Coronary artery (tissue), 2 donors: ENCODE data around the gene BBOX1.
A peak's percentile ranks its signal among the peaks of the same experiment; 100 is the strongest.

Source experiments
- DNase-seq: peaks from one replicate; pipeline ENCODE4 v3.0.0-alpha.2; 2017; ENCODE audit warnings: low spot score
- H3K27ac ChIP-seq, 2 donors: fragments of 200-600 bp; sonication (generic); one replicate each; pipeline ENCODE4 v1.5.1; 2016 to 2019
- H3K4me3 ChIP-seq: fragments of 200-600 bp; sonication (generic); 2 replicates; pipeline ENCODE4 v1.5.1; 2016; ENCODE audit warnings: mild to moderate bottlenecking, moderate library complexity
- CTCF ChIP-seq: fragments of 200-600 bp; sonication (generic); IDR thresholded peaks from one replicate; pipeline ENCODE4 v1.5.1; 2019; ENCODE audit warnings: antibody characterized with exemption

BBOX1 gene

GRCh38 chr11:27002431-27002830, 38.2 kb upstream of the BBOX1 start:
- no peak overlapping the region for H3K4me3 ChIP-seq
- no peak for TF ChIP-seq CTCF
- H3K27ac ChIP-seq = peak overlapping the region in 1 of 2 donors; percentile 12
- DNase-seq = no peak

GRCh38 chr11:27002838-27003237, 37.8 kb upstream of the BBOX1 start:
- DNase-seq = no peak
- H3K4me3 ChIP-seq = no peak overlapping the region
- no peak overlapping the region for H3K27ac ChIP-seq
- no peak for TF ChIP-seq CTCF

- no peak overlapping the region for H3K27ac ChIP-seq
- H3K4me3 ChIP-seq = no peak overlapping the region
- TF ChIP-seq CTCF = no peak
- no peak for DNase-seq
Measured at GRCh38 chr11:27004103-27004502, 36.5 kb upstream of the BBOX1 start.

- no peak for DNase-seq
- no peak for TF ChIP-seq CTCF
- no peak overlapping the region for H3K27ac ChIP-seq
- H3K4me3 ChIP-seq = no peak overlapping the region
Measured at GRCh38 chr11:27008811-27009535, 31.6 kb upstream of the BBOX1 start.

GRCh38 chr11:27011560-27012233, 28.9 kb upstream of the BBOX1 start:
- peak overlapping the region in 1 of 2 donors; percentile 50 for H3K27ac ChIP-seq
- TF ChIP-seq CTCF = no peak
- no peak overlapping the region for H3K4me3 ChIP-seq
- DNase-seq = no peak

- peak overlapping the region in 1 of 2 donors; percentile 50 for H3K27ac ChIP-seq
- no peak overlapping the region for H3K4me3 ChIP-seq
- TF ChIP-seq CTCF = no peak
- DNase-seq = no peak
Measured at GRCh38 chr11:27012234-27012921, 28.2 kb upstream of the BBOX1 start.
